CD14-positive monocyte (primary cell): ENCODE measurements around the gene SMS. TPM values are rescaled to one million over a fixed set of nuclear protein-coding genes. Genes with fewer than 3 reads are reported as not detected.
A peak's percentile ranks its signal among the peaks of the same experiment; 100 is the strongest.

Source experiments
- DNase-seq, 3 donors: peaks; one replicate each; pipeline ENCODE4 v3.0.0-alpha.2; 2011 to 2022
- H2AFZ ChIP-seq: 2 replicates; pipeline ENCODE4 v1.6.0; 2012; ENCODE audit warnings: mild to moderate bottlenecking, low read depth, low read length, inconsistent platforms; ENCODE audit not compliant: insufficient read depth, poor library complexity, severe bottlenecking
- H3K27ac ChIP-seq, 2 donors: 1 replicate in 1 of 2; 2 replicates in 1 of 2; pipeline ENCODE4 v1.5.1; 2012 to 2013; ENCODE audit warnings: low read length in 2 of 2, control low read depth in 1 of 2, inconsistent platforms in 1 of 2, low read depth in 1 of 2, mild to moderate bottlenecking in 1 of 2
- H3K27me3 ChIP-seq, 2 donors: one replicate each; pipeline versions ENCODE4 v1.6.0 to v1.6.1; 2011 to 2013; ENCODE audit warnings: low read length in 2 of 2; ENCODE audit not compliant: control insufficient read depth in 2 of 2, insufficient read depth in 2 of 2
- H3K36me3 ChIP-seq, 2 donors: replicated peaks in 1 of 2; 1 replicate in 1 of 2; 2 replicates in 1 of 2; pipeline versions ENCODE4 v1.5.1 to v1.6.1; 2012 to 2013; ENCODE audit warnings: low read length in 2 of 2, control low read depth in 1 of 2, inconsistent platforms in 1 of 2, mild to moderate bottlenecking in 1 of 2; ENCODE audit not compliant: insufficient read depth in 2 of 2, control insufficient read depth in 1 of 2
- H3K4me1 ChIP-seq, 2 donors: 1 replicate in 1 of 2; 2 replicates in 1 of 2; pipeline versions ENCODE4 v1.5.1 to v1.6.1; 2012 to 2013; ENCODE audit warnings: low read length in 2 of 2, control low read depth in 1 of 2, inconsistent platforms in 1 of 2, mild to moderate bottlenecking in 1 of 2, moderate library complexity in 1 of 2; ENCODE audit not compliant: insufficient read depth in 2 of 2, control insufficient read depth in 1 of 2
- H3K4me2 ChIP-seq: replicated peaks from 2 replicates; pipeline ENCODE3; 2012; ENCODE audit warnings: low read length, moderate library complexity, mild to moderate bottlenecking; ENCODE audit not compliant: poor library complexity, severe bottlenecking; ENCODE audit errors: extremely low read depth
- H3K4me3 ChIP-seq, 3 experiments: fragments of 200-600 bp in 1 of 3; sonication (generic) in 1 of 3; replicated peaks in 1 of 3; 1 replicate in 2 of 3; 2 replicates in 1 of 3; pipeline ENCODE4 v1.5.1; 2011 to 2013; ENCODE audit warnings: low read length in 3 of 3, mild to moderate bottlenecking in 3 of 3, control low read depth in 2 of 3, low read depth in 2 of 3, inconsistent platforms in 1 of 3, moderate library complexity in 1 of 3
- H3K79me2 ChIP-seq: 2 replicates; pipeline ENCODE4 v1.6.0; 2012; ENCODE audit warnings: mild to moderate bottlenecking, control low read depth, inconsistent platforms, low read length, moderate library complexity; ENCODE audit not compliant: insufficient read depth
- H3K9ac ChIP-seq: 2 replicates; pipeline ENCODE4 v1.6.0; 2017; ENCODE audit warnings: low read length, mild to moderate bottlenecking; ENCODE audit not compliant: insufficient read depth, poor library complexity, severe bottlenecking
- H3K9me3 ChIP-seq, 2 donors: replicated peaks in 1 of 2; 1 replicate in 1 of 2; 2 replicates in 1 of 2; pipeline versions ENCODE4 v1.5.1 to v1.6.1; 2012 to 2013; ENCODE audit warnings: low read length in 2 of 2, control low read depth in 1 of 2; ENCODE audit not compliant: control insufficient read depth in 1 of 2, insufficient read depth in 1 of 2
- H4K20me1 ChIP-seq: 2 replicates; pipeline ENCODE4 v1.6.0; 2012; ENCODE audit warnings: mild to moderate bottlenecking, low read length, control low read depth, moderate library complexity; ENCODE audit not compliant: insufficient read depth
- H3K27ac Mint-ChIP-seq, 7 donors: one replicate each; pipeline ENCODE4 v1.8.0; 2020; ENCODE audit warnings: mild to moderate bottlenecking in 7 of 7, mixed read lengths in 7 of 7, moderate library complexity in 6 of 7, inconsistent platforms in 2 of 7
- H3K27me3 Mint-ChIP-seq, 3 donors: one replicate each; pipeline ENCODE4 v1.8.0; 2021 to 2022; ENCODE audit warnings: low read depth in 3 of 3, mild to moderate bottlenecking in 3 of 3, mixed read lengths in 3 of 3, moderate library complexity in 3 of 3, inconsistent platforms in 1 of 3
- H3K36me3 Mint-ChIP-seq, 2 donors: one replicate each; pipeline ENCODE4 v1.8.0; 2020; ENCODE audit warnings: mixed read lengths in 2 of 2, inconsistent platforms in 1 of 2, mild to moderate bottlenecking in 1 of 2
- H3K4me1 Mint-ChIP-seq: one replicate; pipeline ENCODE4 v1.8.0; 2020; ENCODE audit warnings: mild to moderate bottlenecking, mixed read lengths
- H3K4me3 Mint-ChIP-seq, 2 donors: one replicate each; pipeline ENCODE4 v1.8.0; 2020; ENCODE audit warnings: mild to moderate bottlenecking in 2 of 2, mixed read lengths in 2 of 2, moderate library complexity in 1 of 2
- H3K9me3 Mint-ChIP-seq, 7 donors: one replicate each; pipeline ENCODE4 v1.8.0; 2020 to 2022; ENCODE audit warnings: mixed read lengths in 7 of 7, mild to moderate bottlenecking in 6 of 7, moderate library complexity in 6 of 7, inconsistent platforms in 2 of 7
- WGBS: methylation state at CpG from one replicate; pipeline ENCODE4 v1.1.5; 2013; ENCODE audit warnings: missing lambda C conversion rate; ENCODE audit not compliant: insufficient coverage; 5-methylcytosine and 5-hydroxymethylcytosine counted together
- intact Hi-C, 2 donors: fragments of 100-400 bp; cut with micrococcal nuclease; formaldehyde crosslinking; loops; one replicate each; pipeline versions ENCODE4 v1.15.0 to v1.15.1; 2023
- polyA plus RNA-seq, 3 donors: library from polyadenylated mRNA; depleted of rRNA in 1 of 3; unstranded in 2 of 3; stranded (reverse) in 1 of 3; fragments of 300-500 nt in 2 of 3; fragments of >200 nt in 1 of 3; fragmentation: Illumina TruSeq in 2 of 3; gene quantifications; 1 replicate in 2 of 3; 2 replicates in 1 of 3; pipeline ENCODE4 v1.2.3, GENCODE V29; 2012 to 2021
- TF ChIP-seq, protein P1 (sequence below): fragments of 200-600 bp; IDR thresholded peaks from one replicate; pipeline ENCODE4 v1.8.0; 2022; ENCODE audit warnings: antibody characterized with exemption, mild to moderate bottlenecking

Gene SMS
- polyA plus RNA-seq, 3 donors, result 24.9 to 75.4 (median 70.8) TPM

DNA sequence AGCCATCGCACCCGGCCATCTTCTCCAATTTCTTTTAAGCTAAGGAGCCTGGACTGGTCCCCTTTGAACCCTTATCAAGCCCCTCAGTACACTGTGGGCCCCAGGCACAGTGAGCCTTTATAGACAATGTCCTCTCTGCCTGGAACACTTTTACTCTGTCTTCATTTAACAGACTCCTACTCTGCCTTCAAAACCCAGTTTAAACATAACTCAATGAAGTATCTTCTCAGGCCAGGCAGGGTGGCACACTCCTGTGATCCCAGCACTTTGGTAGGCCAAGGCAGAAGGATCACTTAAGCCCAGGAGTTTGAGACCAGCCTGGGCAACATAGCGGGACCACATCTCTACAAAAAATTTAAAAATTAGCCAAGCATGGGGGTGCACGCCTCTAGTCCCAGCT lies 27.5 kb upstream of the SMS start:
- no peak overlapping the region for H2AFZ ChIP-seq
- H3K4me3 Mint-ChIP-seq, result no peak overlapping the region
- H3K36me3 Mint-ChIP-seq, result no peaks in the 10 kb centered on the region
- no peak overlapping the region for H3K27ac Mint-ChIP-seq
- H3K9ac ChIP-seq, result no peak overlapping the region
- no peak for DNase-seq
- H3K4me3 ChIP-seq, result no peak overlapping the region
- TF ChIP-seq, protein P1, sequence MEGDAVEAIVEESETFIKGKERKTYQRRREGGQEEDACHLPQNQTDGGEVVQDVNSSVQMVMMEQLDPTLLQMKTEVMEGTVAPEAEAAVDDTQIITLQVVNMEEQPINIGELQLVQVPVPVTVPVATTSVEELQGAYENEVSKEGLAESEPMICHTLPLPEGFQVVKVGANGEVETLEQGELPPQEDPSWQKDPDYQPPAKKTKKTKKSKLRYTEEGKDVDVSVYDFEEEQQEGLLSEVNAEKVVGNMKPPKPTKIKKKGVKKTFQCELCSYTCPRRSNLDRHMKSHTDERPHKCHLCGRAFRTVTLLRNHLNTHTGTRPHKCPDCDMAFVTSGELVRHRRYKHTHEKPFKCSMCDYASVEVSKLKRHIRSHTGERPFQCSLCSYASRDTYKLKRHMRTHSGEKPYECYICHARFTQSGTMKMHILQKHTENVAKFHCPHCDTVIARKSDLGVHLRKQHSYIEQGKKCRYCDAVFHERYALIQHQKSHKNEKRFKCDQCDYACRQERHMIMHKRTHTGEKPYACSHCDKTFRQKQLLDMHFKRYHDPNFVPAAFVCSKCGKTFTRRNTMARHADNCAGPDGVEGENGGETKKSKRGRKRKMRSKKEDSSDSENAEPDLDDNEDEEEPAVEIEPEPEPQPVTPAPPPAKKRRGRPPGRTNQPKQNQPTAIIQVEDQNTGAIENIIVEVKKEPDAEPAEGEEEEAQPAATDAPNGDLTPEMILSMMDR, result no peak
- H3K4me2 ChIP-seq, result no peak overlapping the region
- intact Hi-C loops, result no loop called here
- H3K9me3 ChIP-seq, result no peaks in the 10 kb centered on the region
- no peaks in the 10 kb centered on the region for H3K27me3 ChIP-seq
- H3K9me3 Mint-ChIP-seq, result peaks cover 0 to 5% (median 0%) of the 10 kb centered on the region in 7 donors
- no peak overlapping the region for H3K27ac ChIP-seq
- H3K4me1 Mint-ChIP-seq, result no peaks in the 10 kb centered on the region
- H3K27me3 Mint-ChIP-seq, result peaks cover 0 to 3% (median 0%) of the 10 kb centered on the region in 3 donors
- WGBS, result no CpG with 5 or more reads among the region's 4 CpGs
- H3K36me3 ChIP-seq, result no peaks in the 10 kb centered on the region
- H4K20me1 ChIP-seq, result no peaks in the 10 kb centered on the region
- no peaks in the 10 kb centered on the region for H3K4me1 ChIP-seq
- no peaks in the 10 kb centered on the region for H3K79me2 ChIP-seq

DNA sequence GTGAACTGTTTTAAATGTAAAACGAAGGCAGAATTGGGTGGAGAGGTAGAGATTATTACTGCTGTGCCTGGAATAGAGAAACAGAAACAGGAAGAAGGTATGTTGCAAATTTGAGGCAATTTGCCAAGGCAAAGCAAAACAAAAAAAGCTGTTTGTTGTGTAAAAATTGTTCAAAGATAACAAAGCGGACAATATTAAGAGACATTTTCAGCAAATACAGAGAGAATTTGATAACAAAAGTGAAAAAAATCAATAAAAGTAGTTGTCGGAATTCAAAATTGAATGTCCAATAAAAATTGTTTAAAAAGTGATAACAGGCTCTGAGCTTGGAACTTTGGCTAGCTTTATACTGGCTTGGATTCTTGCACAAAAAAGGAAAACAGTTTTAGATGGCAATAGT lies 14.4 kb upstream of the SMS start:
- DNase-seq, result peak; percentile 49 to 68 (median 60)
- peaks cover 0 to 2% of the 10 kb centered on the region in 2 donors for H3K36me3 Mint-ChIP-seq

More for the DNA sequence above, 14.4 kb upstream of the SMS start:
- intact Hi-C loops, result no loop called here
- Histone ChIP-seq H3K79me2 (no peaks in the 10 kb centered on the region), H3K9me3 (no peaks in the 10 kb centered on the region), H3K36me3 (no peaks in the 10 kb centered on the region), H2AFZ (no peak overlapping the region), H4K20me1 (no peaks in the 10 kb centered on the region), H3K4me3 (peak overlapping the region in 1 of 3 experiments; percentile 42), H3K9ac (peak overlapping the region; percentile 35), H3K4me1 (peaks cover 29 to 33% of the 10 kb centered on the region in 2 donors), H3K4me2 (peak overlapping the region; percentile 15), H3K27ac (peak overlapping the region in 1 of 2 donors; percentile 79), H3K27me3 (no peaks in the 10 kb centered on the region)
- peaks cover 0 to 8% (median 0%) of the 10 kb centered on the region in 7 donors for H3K9me3 Mint-ChIP-seq
- H3K27me3 Mint-ChIP-seq, result peaks cover 0 to 4% (median 0%) of the 10 kb centered on the region in 3 donors
- H3K4me3 Mint-ChIP-seq, result no peak overlapping the region
- H3K27ac Mint-ChIP-seq, result peak overlapping the region; percentile 71 to 92 (median 86)
- no CpG with 5 or more reads among the region's 3 CpGs for WGBS
- H3K4me1 Mint-ChIP-seq, result peaks cover 20% of the 10 kb centered on the region
- TF ChIP-seq, protein P1, result no peak
